Measurements from ENCODE around the gene CDH12. TPM values are rescaled to one million over a fixed set of nuclear protein-coding genes. Genes with fewer than 3 reads are reported as not detected.

CDH12 gene
- total and polyA plus RNA-seq, 4 donors: 0.02 to 0.33 (median 0.17) TPM; not detected in 1

GRCh38 chr5:22258139-22258538, 595.0 kb downstream of the CDH12 start:
- Histone ChIP-seq H3K27me3 (ENCODE audit: control insufficient read depth in 4 of 4, insufficient read depth in 4 of 4, low read length in 3 of 4) (no peaks in the 10 kb centered on the region), H3K4me3 (ENCODE audit: low read depth in 1 of 3, low read length in 3 of 3) (no peak overlapping the region), H3K27ac (ENCODE audit: low read depth in 1 of 2, low read length in 2 of 2) (no peak overlapping the region), H3K9me3 (ENCODE audit: control insufficient read depth in 4 of 4, low read length in 3 of 4) (no peaks in the 10 kb centered on the region), H3K4me1 (ENCODE audit: control insufficient read depth in 4 of 4, insufficient read depth in 4 of 4, low read length in 3 of 4) (no peaks in the 10 kb centered on the region), H3K36me3 (ENCODE audit: control insufficient read depth in 4 of 4, insufficient read depth in 3 of 4, low read depth in 1 of 4, low read length in 3 of 4) (no peaks in the 10 kb centered on the region), H3K9ac (ENCODE audit: low read depth in 1 of 2, low read length in 2 of 2) (no peak overlapping the region)
- WGBS: 69% methylated on average over 5 of the region's 5 CpGs
- no peak for TF ChIP-seq FOXA1 (IDR thresholded peaks at IDR 0.05)
- TF ChIP-seq ZBTB33 (IDR thresholded peaks at IDR 0.05): no peak
- no peak for TF ChIP-seq YY1 (IDR thresholded peaks at IDR 0.05)
- TF ChIP-seq RXRA (IDR thresholded peaks at IDR 0.05): no peak
- no peak for DNase-seq (ENCODE audit: low spot score)

- no peaks in the 10 kb centered on the region for H3K27me3 ChIP-seq (ENCODE audit: control insufficient read depth in 4 of 4, insufficient read depth in 4 of 4, low read length in 3 of 4)
- TF ChIP-seq RXRA (IDR thresholded peaks at IDR 0.05) (no peak), YY1 (IDR thresholded peaks at IDR 0.05) (no peak), HNF4G (IDR thresholded peaks at IDR 0.05) (no peak), NR2F2 (IDR thresholded peaks at IDR 0.05) (no peak)
- H3K9me3 ChIP-seq (ENCODE audit: control insufficient read depth in 4 of 4, low read length in 3 of 4): peaks cover 0 to 1% (median 0%) of the 10 kb centered on the region in 4 donors
- DNase-seq (ENCODE audit: low spot score): no peak
- H3K36me3 ChIP-seq (ENCODE audit: control insufficient read depth in 4 of 4, insufficient read depth in 3 of 4, low read depth in 1 of 4, low read length in 3 of 4): no peaks in the 10 kb centered on the region
- no peak overlapping the region for H3K27ac ChIP-seq (ENCODE audit: low read depth in 1 of 2, low read length in 2 of 2)
- H3K4me3 ChIP-seq (ENCODE audit: low read depth in 1 of 3, low read length in 3 of 3): no peak overlapping the region
- no peaks in the 10 kb centered on the region for H3K4me1 ChIP-seq (ENCODE audit: control insufficient read depth in 4 of 4, insufficient read depth in 4 of 4, low read length in 3 of 4)
- H3K9ac ChIP-seq (ENCODE audit: low read depth in 1 of 2, low read length in 2 of 2): no peak overlapping the region
- WGBS: 55% methylated on average over 4 of the region's 4 CpGs
Measured at GRCh38 chr5:22250528-22250927, 602.6 kb downstream of the CDH12 start.

GRCh38 chr5:22249209-22249729, 603.9 kb downstream of the CDH12 start:
- DNase-seq (ENCODE audit: low spot score): no peak

More at GRCh38 chr5:22249209-22249729, 603.9 kb downstream of the CDH12 start:
- H3K9me3 ChIP-seq (ENCODE audit: control insufficient read depth in 4 of 4, low read length in 3 of 4): peaks cover 0 to 1% (median 0%) of the 10 kb centered on the region in 4 donors
- H3K4me3 ChIP-seq (ENCODE audit: low read depth in 1 of 3, low read length in 3 of 3): no peak overlapping the region
- H3K9ac ChIP-seq (ENCODE audit: low read depth in 1 of 2, low read length in 2 of 2): no peak overlapping the region
- no peaks in the 10 kb centered on the region for H3K36me3 ChIP-seq (ENCODE audit: control insufficient read depth in 4 of 4, insufficient read depth in 3 of 4, low read depth in 1 of 4, low read length in 3 of 4)
- H3K27me3 ChIP-seq (ENCODE audit: control insufficient read depth in 4 of 4, insufficient read depth in 4 of 4, low read length in 3 of 4): no peaks in the 10 kb centered on the region
- 81% methylated on average over 7 of the region's 7 CpGs for WGBS
- no peaks in the 10 kb centered on the region for H3K4me1 ChIP-seq (ENCODE audit: control insufficient read depth in 4 of 4, insufficient read depth in 4 of 4, low read length in 3 of 4)
- no peak for TF ChIP-seq RAD21 (IDR thresholded peaks at IDR 0.05)
- no peak for TF ChIP-seq YY1 (IDR thresholded peaks at IDR 0.05)
- TF ChIP-seq FOXA2 (IDR thresholded peaks at IDR 0.05): no peak
- no peak for TF ChIP-seq SP1 (IDR thresholded peaks at IDR 0.05)
- TF ChIP-seq HNF4G (IDR thresholded peaks at IDR 0.05): no peak
- no peak for TF ChIP-seq RXRA (IDR thresholded peaks at IDR 0.05)
- TF ChIP-seq TAF1 (conservative IDR thresholded peaks at IDR 0.05): no peak
- TF ChIP-seq REST (IDR thresholded peaks at IDR 0.05): no peak
- no peak for TF ChIP-seq ZBTB33 (IDR thresholded peaks at IDR 0.05)
- no peak for TF ChIP-seq NR2F2 (IDR thresholded peaks at IDR 0.05)
- no peak for TF ChIP-seq HNF4A (conservative IDR thresholded peaks at IDR 0.05)
- TF ChIP-seq JUND (IDR thresholded peaks at IDR 0.05): no peak
- TF ChIP-seq ATF3 (IDR thresholded peaks at IDR 0.05): no peak
- TF ChIP-seq MAX (IDR thresholded peaks at IDR 0.05): no peak
- TF ChIP-seq EGR1 (IDR thresholded peaks at IDR 0.05; ENCODE audit: low read depth in 2 of 2): no peak
- TF ChIP-seq GABPA (IDR thresholded peaks at IDR 0.05 in 1 of 2, conservative IDR thresholded peaks at IDR 0.05 in 1 of 2): no peak
- TF ChIP-seq FOXA1 (IDR thresholded peaks at IDR 0.05): no peak
- no peak for TF ChIP-seq CTCF (IDR thresholded peaks at IDR 0.05; ENCODE audit: low read depth, low read length, missing input control)
- H3K27ac ChIP-seq (ENCODE audit: low read depth in 1 of 2, low read length in 2 of 2): no peak overlapping the region
